ENCODE data around the gene SNAI3.

The SNAI3 gene

DNA sequence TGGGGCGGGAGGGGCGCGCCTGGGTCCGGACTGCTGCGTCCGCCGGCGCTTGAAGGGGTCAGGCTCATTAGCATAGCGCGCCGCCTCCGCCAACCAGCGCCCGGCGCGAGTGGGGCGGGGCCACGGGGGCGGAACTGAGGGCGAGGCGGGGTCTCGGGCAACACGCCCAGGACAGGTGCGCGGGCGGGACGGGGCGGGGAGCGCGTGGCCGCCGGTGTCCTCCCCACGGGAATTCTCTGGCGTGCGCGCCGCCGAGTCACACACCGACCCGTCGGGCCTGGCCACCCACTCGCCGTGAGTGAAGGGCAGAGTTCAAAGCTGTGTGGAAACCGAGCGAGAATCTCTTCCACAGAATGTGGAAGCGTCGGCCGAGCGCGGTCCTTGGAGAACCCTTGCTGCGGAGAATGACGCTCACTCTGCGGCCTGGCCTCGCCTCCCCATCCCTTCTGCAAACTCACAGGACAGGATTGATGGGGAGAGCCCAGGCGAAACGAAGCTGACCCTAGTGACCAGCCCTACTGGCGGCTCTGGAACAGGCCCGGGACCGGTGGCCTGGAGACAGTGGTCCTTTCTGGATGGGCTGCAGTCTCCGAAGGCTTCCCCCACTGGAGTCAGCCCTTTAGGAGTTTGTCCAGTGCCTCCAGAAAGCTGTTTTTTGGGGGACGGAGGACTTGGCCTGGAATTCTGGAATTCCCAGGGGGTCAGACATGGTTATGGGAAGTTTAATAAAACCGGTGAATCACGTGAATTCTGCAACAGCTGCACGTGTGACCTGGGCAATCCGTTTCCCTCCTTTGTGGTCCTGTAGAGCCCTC lies at the start of gene SNAI3:
Gene SNAI3 (minus strand): TSS at position 69 of the 815 bp plus-strand sequence. CDS start 101 bp downstream, outside the sequence.
- DNase-seq: peak; percentile 90

- no peak for DNase-seq
Observed at GRCh38 chr16:88736088-88736487, 49.8 kb upstream of the SNAI3 start.

DNA sequence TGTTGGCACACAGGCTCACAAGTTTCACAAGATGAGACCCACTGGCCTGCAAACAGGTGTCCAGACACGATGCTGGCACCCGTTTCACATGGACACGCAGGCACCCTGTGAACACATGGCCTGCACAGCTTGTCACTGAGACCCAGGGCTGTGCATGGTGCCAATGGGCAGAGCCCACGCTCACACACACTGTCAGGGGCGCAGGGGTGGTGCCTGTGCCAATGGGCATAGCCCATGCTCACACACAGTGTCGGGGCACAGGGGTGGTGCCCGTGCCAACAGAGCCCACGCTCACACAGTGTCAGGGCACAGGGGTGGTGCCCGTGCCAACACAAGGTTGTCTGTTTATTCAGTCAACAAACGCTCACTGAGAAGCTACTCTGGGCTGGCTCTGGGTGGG lies 49.3 kb upstream of the SNAI3 start:
- DNase-seq: no peak

DNA sequence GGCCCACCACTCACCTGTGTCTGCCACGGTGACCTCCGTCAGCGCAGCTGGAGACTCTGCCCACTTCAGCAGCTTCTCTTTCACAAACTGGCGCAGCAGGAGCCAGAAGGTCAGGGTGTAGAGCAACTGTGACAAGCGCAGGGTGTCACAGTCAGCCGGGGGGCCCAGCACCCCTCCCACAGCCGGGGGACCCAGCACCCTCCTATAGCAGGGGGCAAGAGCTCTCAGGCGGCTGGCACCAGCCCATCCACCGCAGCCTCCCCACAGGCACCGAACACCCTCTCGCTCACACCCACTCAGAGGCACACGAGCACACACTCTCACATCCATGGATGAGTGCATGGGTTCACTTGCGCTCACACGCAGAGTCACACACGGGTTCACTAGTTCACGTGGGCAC lies 48.8 kb upstream of the SNAI3 start:
- DNase-seq: no peak

DNA sequence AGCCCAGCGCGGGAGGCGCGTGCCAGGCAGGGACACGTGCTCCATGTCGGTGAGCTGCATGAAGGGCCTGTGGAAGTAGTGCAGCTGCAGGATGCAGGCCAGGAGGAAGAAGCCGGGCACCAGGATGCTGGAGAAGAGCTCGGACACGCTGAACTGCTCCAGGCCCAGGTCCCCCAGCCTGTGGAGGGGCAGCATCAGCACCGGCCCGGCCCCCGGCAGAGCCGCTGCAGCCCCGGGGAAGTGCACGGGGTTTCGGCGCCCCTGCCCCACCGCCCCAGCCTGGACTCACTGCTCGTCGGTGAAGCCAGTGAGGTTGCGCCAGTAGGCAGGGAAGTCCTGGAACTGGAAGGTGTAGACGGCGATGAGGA lies 48.0 kb upstream of the SNAI3 start:
- DNase-seq: no peak

DNA sequence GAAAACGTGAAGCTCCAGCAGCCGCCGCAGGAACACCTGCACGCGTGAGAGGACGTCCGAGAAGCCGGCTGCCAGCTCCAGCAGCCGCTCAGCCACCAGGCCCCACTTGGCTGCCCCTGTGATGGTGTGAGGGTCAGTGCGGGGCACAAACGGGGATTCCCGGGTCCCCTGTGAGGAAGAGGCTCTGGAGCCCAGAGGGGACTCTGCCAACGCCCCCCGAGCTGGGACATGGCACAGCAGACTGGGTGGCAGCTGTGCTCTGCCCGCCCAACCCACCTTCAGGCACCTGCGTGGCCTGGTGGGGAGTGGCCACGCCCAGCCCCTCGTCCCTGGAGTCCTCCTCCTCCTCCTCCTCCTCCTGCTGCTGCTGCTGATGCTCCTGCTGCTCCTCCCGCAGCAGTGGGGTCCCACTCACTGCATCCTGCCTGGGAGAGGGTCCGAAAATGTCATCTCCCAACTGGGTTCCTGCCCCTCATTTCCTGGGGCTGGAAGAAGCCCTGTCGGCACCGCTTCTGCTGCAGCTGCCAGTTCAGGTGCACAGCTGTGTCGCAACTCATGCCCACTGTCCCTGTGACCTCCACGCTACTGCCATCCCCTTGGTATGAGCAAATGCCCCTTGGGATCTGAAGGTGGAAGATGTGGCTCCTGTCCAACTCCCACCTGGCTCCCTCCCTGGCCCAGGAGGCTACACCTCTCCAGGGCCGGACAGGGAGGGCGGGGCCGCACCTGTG lies 47.5 kb upstream of the SNAI3 start:
- no peak for DNase-seq

DNA sequence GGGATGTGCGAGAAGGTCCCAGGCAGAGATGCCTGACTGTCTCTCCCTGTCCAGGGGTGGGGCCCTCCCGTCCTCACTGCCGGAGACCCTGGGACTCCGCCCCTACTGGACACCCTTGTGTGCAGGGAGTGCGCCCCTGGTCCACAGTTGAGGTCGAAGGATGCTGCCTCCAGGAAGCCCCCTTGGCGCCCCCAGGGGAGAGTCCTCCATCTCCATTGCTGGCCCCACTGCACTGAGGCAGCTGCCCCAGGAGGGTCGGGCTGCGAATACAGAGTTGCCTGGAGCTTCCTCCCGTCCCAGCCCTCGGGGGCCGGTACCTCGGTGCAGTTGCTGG lies 46.6 kb upstream of the SNAI3 start:
- DNase-seq: no peak

DNA sequence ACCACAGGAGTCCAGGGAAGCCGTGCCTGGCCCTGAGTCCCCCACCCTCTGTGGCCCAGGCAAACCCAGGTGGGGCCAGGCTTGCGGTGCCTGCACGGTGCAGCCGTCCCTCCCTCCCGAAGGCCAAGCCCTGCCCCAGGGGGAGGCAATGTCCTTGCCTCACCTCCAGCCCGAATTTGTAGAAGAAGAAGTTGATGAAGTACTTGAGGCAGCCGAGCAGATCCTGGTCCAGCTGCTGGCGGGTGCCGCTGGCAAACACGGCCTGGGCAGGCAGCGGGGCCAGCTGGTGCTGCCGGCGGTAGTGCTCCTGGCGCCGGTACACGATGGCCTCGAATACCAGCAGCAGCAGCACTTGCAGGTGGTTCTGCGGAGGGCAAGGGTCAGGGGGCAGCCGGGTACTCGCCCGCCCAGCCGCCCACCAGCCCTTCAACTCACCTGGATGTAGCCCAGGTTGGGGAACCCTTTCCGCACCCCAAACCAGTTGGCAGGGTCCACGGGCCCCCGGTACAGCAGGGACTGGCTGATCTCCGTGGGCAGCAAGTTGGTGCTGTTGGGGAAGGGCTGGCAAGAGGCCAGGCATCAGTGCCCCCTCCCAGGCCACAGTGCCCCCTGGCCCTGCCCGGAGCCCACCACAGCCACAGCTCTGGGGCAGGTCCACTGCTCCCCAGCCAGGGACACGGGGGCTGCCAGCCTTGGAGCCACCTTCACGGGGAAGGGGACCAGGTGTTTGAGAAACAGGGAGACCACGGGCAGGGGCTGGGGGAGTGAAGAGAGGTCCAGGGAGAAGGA lies 46.1 kb upstream of the SNAI3 start:
- DNase-seq: no peak

DNA sequence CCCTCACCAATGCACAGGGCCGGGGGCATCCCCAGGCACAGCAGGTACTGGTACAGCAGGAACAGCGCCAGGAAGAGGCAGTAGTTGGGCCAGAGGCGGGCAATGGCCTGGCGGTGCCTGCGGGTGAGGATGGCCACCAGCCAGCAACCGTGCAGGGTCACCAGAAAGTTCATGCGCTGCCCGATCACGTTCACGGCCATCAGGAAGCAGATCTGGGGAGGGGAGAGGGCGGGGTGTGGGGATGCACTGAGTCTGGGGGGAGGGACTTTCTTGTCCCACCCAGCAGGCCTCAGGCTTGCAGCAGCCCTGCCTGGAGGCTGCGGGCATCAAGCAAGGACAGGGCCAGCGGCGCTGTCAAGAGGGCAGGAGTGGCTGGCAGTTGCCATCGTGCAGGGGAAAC lies 45.4 kb upstream of the SNAI3 start:
- no peak for DNase-seq

- DNase-seq: no peak
Observed at GRCh38 chr16:88730632-88731607, 44.6 kb upstream of the SNAI3 start.

- DNase-seq: no peak
Observed at GRCh38 chr16:88727871-88728270, 41.6 kb upstream of the SNAI3 start.

- DNase-seq: no peak
Observed at GRCh38 chr16:88726981-88727380, 40.7 kb upstream of the SNAI3 start.

DNA sequence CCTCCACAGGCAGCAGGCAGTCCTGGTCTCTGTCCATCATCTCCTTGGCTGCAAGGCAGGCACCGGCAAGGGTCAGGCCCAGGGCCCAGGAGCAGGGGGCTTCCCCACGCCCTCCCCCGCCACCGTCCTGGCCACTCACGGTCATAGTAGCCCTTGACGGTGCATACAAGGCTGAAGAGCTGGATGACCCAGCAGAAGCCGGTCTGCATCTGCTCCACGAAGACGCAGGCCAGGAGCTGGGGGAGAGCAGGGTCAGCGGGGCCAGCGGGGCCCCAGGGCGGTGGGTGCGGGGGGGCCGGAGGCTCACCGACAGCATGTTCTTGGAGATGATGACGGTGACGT lies 40.1 kb upstream of the SNAI3 start:
- no peak for DNase-seq

DNA sequence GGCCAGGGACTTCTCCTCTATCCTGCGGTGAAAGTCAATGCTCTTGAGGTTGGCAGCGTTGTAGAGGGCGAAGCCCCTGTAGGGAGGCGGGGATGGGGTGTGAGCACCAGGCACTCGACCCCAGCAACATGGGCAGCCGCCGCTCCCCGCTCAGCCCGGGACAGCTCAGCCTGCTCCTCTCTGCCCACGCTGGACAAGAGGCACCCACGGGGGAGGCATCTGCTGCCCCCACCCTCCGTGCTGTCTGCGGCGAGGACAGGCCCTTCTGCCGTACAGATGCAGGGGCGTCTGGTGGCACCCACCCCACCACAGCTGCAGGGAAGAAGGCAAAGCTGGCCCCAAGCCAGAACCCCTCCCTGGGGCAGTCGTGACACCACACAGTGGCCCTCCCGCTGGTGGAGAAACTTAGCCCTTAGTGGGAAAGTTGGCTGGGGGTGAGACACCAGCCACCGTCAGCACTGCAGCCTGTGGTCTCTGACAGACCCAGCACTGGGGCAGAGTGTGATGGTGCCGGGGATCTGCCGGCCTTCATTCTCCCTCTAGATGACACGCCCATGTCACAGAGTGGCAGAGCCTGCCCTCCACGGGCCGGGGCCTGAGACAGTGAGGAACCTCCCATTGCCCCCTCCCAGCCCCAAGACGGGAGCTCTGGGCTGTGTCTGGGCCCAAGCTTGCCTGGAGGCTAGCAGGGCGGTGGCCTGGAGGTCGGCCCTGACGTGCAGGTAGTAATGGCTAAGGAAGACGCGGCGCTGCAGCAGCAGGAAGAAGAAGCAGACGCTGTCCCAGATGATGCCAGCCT lies 39.5 kb upstream of the SNAI3 start:
- DNase-seq: no peak

DNA sequence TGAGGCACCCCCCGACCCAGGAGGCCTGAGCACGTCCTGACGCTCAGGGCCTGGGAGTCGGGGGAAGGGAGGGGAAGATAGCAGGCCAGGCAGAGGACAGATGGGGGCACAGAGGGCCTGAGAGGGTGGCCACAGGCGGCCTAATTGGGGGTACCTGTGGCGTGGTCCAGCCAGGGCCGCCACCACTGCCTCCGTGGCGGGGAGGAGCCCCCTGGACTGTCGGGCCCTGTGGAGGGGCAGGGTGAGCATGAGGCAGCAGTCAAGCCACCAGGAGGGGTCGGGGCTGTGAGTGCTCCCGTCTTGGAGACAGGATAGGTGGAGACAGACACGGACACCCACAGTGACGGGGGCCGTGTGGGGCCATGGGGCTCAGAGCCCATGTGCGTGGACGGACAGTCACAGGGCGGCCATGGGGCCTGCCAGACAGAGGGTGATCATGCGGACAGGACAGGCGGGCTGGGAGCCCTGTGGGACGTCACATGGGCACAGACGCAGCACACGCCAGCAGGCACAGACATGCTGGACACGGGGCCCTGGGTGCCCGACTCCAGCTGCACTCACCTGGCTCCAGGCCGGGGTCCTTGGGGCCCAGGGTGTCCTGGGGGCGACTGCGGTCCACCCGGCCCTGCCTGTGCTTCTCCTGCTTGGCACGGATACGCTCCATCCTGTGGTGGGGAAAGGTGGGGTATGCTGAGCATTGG lies 38.7 kb upstream of the SNAI3 start:
- no peak for DNase-seq

DNA sequence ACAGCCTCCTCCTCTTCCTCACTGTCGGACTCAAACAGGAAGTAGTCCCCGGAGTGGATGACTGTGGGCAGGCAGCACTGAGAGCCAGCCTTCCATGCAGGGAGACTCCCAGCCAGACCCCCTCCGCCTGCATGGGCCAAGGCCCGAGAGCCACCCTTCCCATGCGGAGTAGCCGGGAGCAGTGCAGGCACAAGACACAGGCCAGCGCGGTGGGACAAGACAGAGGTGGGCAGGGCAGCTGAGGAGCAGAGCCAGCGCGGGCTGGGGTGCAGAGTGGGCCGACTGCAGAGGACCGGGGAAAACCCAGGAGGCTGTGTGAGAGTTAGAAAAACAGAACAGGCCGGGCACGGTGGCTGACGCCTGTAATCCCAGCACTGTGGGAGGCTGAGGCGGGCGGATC lies 37.6 kb upstream of the SNAI3 start:
- DNase-seq: no peak

- no peak for DNase-seq
Observed at GRCh38 chr16:88723507-88723887, 37.2 kb upstream of the SNAI3 start.

DNA sequence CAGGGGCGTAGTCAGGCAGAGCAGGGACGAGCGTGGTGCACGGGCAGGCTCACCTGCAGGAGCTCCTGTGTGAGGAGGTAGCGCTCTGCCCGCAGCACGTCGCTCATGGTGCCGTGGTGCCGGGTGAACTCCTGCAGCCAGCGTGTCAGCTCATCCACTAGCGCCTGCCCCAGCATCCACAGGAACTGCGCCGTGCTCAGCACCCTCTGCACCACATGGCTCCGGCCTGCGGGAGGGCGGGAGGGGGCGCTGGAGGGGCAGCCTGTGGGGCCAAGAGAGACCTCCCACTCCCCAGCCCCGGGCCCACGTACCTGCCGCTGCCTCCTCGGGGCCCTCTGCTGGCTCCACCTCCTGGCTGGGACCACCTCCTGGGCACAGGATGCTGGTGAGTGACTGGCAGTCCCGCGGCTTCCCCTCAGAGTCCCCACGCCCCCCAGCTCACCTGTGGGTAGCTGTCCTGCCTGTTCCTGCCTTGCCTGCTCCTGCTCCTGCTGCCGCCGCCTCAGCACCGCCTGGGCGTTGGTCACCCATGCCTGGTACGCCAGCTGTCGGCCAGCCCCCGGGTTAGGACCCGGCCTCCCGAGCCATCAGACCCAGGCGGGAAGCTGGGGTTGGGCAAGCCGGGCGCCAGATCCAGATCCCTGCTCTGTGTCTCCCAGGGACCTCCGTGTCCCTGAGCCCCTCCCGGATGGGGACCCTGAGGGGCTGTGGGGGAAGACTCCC lies 36.6 kb upstream of the SNAI3 start:
- no peak for DNase-seq

GRCh38 chr16:88721815-88722755 lies 35.8 kb upstream of the SNAI3 start:
- DNase-seq: no peak
